OCI-LY7 (cell line): ENCODE results near the gene LGALS1. TPM values are rescaled to one million over a fixed set of nuclear protein-coding genes. Genes with fewer than 3 reads are reported as not detected.
A peak's percentile ranks its signal among the peaks of the same experiment; 100 is the strongest.

ENCODE experiments used
- BruUV-seq: library from RNA; stranded (reverse); fragments of 400-500 nt; replicated peaks from 2 replicates; lab custom pipeline; 2021; lab: Mats Ljungman, UMichigan
- CTCF ChIA-PET: fragments of 300-600 bp; sonication (Branson Sonifier 250); formaldehyde crosslinking; loops from one replicate; lab custom pipeline; 2022; ENCODE audit warnings: antibody characterized with exemption; ENCODE audit not compliant: unreplicated experiment; lab: Charles Lee
- POLR2A ChIA-PET: fragments of 300-600 bp; sonication (Branson Sonifier 250); formaldehyde crosslinking; loops from one replicate; lab custom pipeline; 2022; ENCODE audit warnings: antibody characterized with exemption; lab: Charles Lee
- DNase-seq: peaks from one replicate; pipeline ENCODE4 v3.0.0-alpha.2; 2015; ENCODE audit warnings: low spot score
- H2AFZ ChIP-seq: fragments of 200-600 bp; sonication (generic), shearing (Covaris generic); 2 replicates; pipeline ENCODE4 v1.6.1; 2014; ENCODE audit warnings: mild to moderate bottlenecking, antibody characterized with exemption, low read length, moderate library complexity
- H3K27ac ChIP-seq: fragments of 200-600 bp; sonication (generic); 2 replicates; pipeline ENCODE4 v1.5.1; 2014; ENCODE audit warnings: mixed run types, low read depth, mild to moderate bottlenecking, moderate library complexity, low read length, inconsistent platforms; ENCODE audit not compliant: poor library complexity, severe bottlenecking
- H3K36me3 ChIP-seq: fragments of 200-600 bp; sonication (generic); 2 replicates; pipeline ENCODE4 v1.6.1; 2014; ENCODE audit warnings: mild to moderate bottlenecking, antibody characterized with exemption, low read length, moderate library complexity, mixed read lengths; ENCODE audit not compliant: insufficient read depth
- H3K4me1 ChIP-seq: fragments of 200-600 bp; sonication (generic); 2 replicates; pipeline ENCODE4 v1.5.1; 2014; ENCODE audit warnings: mild to moderate bottlenecking, low read length; ENCODE audit not compliant: insufficient read depth, poor library complexity, severe bottlenecking
- H3K4me2 ChIP-seq: fragments of 200-600 bp; sonication (generic); 2 replicates; pipeline ENCODE4 v1.6.1; 2014; ENCODE audit warnings: mild to moderate bottlenecking, low read length
- H3K4me3 ChIP-seq: fragments of 200-600 bp; sonication (generic); 2 replicates; pipeline ENCODE4 v1.5.1; 2014; ENCODE audit warnings: mild to moderate bottlenecking, low read depth, low read length; ENCODE audit not compliant: poor library complexity, severe bottlenecking
- H3K79me2 ChIP-seq: fragments of 200-600 bp; sonication (generic); 2 replicates; pipeline ENCODE4 v1.6.1; 2016; ENCODE audit warnings: low read depth, mild to moderate bottlenecking, low read length, moderate library complexity, mixed read lengths; ENCODE audit not compliant: insufficient read depth
- H3K9me2 ChIP-seq: fragments of 200-600 bp; sonication (generic); 2 replicates; pipeline ENCODE4 v1.6.1; 2016; ENCODE audit warnings: mild to moderate bottlenecking, low read length, mixed read lengths; ENCODE audit not compliant: insufficient read depth
- H3K9me3 ChIP-seq: fragments of 200-600 bp; sonication (generic); 2 replicates; pipeline ENCODE4 v1.6.1; 2014; ENCODE audit warnings: mild to moderate bottlenecking, mixed run types, low read length, mixed read lengths
- H4K20me1 ChIP-seq: fragments of 200-600 bp; sonication (generic); 2 replicates; pipeline ENCODE4 v1.6.1; 2014; ENCODE audit warnings: mild to moderate bottlenecking, antibody characterized with exemption, low read length, moderate library complexity, mixed read lengths; ENCODE audit not compliant: insufficient read depth
- EZH2phosphoT487 ChIP-seq: fragments of 200-600 bp; sonication (generic); IDR thresholded peaks from 2 replicates; pipeline ENCODE4 v1.6.1; 2018; ENCODE audit warnings: low read depth, borderline replicate concordance, mild to moderate bottlenecking, mixed run types, antibody characterized with exemption, low read length, moderate library complexity, mixed read lengths
- intact Hi-C: fragments of 100-400 bp; cut with micrococcal nuclease; formaldehyde crosslinking; loops from one replicate; pipeline ENCODE4 v1.10.0; 2022; ENCODE audit not compliant: unreplicated experiment
- total RNA-seq, 2 experiments: library from RNA; depleted of rRNA in 1 of 2; stranded (reverse); fragments of >200 nt in 1 of 2; shearing (Covaris generic) in 1 of 2; gene quantifications; 2 replicates each; pipeline ENCODE4 v1.2.3, GENCODE V29; 2014 to 2022
- TF ChIP-seq, protein P1 (sequence below): fragments of 200-600 bp; sonication (generic); conservative IDR thresholded peaks from 2 replicates; pipeline ENCODE4 v1.5.1; 2014; ENCODE audit warnings: mild to moderate bottlenecking, antibody characterized with exemption, low read length, moderate library complexity, mixed read lengths

Gene LGALS1
- total RNA-seq, 2 experiments from 2014 or later, result 57.3 to 93.1 TPM

DNA sequence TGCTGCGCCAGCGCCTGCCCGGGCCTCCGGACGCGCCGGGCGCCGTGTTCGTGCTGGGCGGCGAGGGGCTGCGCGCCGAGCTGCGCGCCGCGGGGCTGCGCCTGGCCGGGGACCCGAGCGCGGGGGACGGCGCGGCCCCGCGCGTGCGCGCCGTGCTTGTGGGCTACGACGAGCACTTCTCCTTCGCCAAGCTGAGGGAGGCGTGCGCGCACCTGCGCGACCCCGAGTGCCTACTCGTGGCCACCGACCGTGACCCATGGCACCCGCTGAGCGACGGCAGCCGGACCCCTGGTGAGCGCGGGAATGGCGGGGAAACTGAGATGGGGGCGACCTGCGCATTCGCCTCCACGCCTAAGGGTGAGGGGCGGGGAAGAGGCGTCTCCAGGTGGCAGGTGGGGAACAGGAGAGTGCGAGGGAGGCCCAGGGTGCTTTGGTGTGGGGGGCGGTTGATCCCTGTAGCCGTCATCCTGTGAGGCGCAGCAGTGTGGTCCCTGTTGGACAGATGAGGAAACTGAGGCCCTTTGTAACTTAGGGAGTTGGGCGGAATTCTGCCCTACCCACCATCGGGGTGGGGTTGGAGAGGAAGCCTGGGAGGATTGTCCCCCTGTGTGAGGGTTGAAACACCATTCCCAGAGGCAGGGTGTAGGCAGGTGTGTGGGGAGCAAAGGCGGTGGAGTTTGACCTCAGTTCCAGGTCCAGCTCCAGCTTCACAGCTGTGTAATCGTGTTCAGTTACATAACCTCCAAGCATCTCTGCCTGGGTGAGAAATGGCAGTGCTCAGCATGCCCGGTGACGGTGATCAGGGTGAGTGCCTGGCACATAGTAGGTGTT lies 16.2 kb upstream of the LGALS1 start:
- Histone ChIP-seq H3K27ac (peak overlapping the region; percentile 49), H3K4me3 (peak overlapping the region; percentile 90), H4K20me1 (peaks cover 20% of the 10 kb centered on the region), H3K36me3 (peaks cover 35% of the 10 kb centered on the region), H3K4me1 (peaks cover 32% of the 10 kb centered on the region), H3K9me3 (no peaks in the 10 kb centered on the region), H3K4me2 (peak overlapping the region; percentile 95), H2AFZ (no peak overlapping the region), H3K9me2 (no peaks in the 10 kb centered on the region), H3K79me2 (peaks cover 51% of the 10 kb centered on the region)
- intact Hi-C loops, result no loop called here
- TF ChIP-seq, protein P1, sequence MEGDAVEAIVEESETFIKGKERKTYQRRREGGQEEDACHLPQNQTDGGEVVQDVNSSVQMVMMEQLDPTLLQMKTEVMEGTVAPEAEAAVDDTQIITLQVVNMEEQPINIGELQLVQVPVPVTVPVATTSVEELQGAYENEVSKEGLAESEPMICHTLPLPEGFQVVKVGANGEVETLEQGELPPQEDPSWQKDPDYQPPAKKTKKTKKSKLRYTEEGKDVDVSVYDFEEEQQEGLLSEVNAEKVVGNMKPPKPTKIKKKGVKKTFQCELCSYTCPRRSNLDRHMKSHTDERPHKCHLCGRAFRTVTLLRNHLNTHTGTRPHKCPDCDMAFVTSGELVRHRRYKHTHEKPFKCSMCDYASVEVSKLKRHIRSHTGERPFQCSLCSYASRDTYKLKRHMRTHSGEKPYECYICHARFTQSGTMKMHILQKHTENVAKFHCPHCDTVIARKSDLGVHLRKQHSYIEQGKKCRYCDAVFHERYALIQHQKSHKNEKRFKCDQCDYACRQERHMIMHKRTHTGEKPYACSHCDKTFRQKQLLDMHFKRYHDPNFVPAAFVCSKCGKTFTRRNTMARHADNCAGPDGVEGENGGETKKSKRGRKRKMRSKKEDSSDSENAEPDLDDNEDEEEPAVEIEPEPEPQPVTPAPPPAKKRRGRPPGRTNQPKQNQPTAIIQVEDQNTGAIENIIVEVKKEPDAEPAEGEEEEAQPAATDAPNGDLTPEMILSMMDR, result no peak
- TF ChIP-seq EZH2phosphoT487, result no peak
- ChIA-PET POLR2A (interaction anchor here (1.0 to 2.3 kb wide), 7 partner anchors 7 to 187 kb away, joined by 3 to 11 read pairs (median 6); partner anchors contain the start of gene GGA1), CTCF (interaction anchor here (1.6 kb wide), 1 partner anchor 25 kb away, joined by 6 read pairs; no protein-coding TSS in a partner anchor)
- no TSS peak for BruUV-seq
- peak; percentile 63 for DNase-seq

DNA sequence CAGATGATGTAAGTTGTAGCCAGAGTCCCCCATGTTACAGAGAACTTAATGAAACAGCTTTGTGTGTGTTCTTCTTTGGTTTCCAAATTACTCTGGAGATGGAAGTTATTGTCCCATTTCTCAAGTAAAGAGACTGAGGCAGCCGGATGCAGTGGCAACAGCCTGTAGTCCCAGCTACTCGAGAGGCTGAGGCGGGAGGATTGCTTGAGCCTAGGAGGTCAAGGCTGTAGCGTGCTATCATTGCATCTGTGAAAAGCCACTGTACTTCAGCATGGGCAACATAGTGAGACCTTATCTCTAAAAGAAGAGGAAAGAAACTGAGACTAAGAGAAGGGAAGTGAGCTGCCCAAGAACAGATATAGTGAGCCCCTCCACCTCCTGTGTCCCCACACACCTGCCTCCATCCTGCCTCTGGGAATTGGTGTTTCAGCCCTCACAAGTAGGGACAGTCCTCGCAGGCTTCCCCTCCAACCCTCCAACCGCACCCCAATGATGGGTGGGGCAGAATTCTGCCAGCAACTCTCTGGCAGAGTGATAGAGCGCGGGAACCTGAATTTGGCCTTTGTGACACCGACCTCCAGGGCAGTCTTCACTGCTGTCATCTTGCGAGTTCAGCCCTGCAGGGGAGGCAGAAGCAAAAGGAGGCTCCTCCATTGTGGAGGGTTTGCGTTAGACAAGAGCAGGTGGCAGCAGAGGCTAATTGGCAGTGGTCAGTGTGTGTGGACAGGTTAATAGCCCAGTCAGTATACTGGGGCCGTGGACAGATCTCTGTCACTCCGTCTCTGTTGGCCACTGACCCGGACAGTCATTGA lies 15.3 kb upstream of the LGALS1 start:
- Histone ChIP-seq H3K9me2 (no peaks in the 10 kb centered on the region), H3K4me1 (peaks cover 32% of the 10 kb centered on the region), H3K4me2 (peak overlapping the region; percentile 95), H4K20me1 (peaks cover 20% of the 10 kb centered on the region), H3K36me3 (peaks cover 43% of the 10 kb centered on the region), H3K79me2 (peaks cover 60% of the 10 kb centered on the region), H3K4me3 (peak overlapping the region; percentile 90), H2AFZ (no peak overlapping the region), H3K27ac (peak overlapping the region; percentile 49), H3K9me3 (no peaks in the 10 kb centered on the region)
- no TSS peak for BruUV-seq
- POLR2A ChIA-PET, result interaction anchor here (1.0 kb wide), 1 partner anchor 23 kb away, joined by 3 read pairs; no protein-coding TSS in a partner anchor
- intact Hi-C loops, result loop anchor here (1.0 kb wide), 1 partner anchor 17 kb away; no protein-coding TSS in a partner anchor
- TF ChIP-seq, protein P1, result no peak
- TF ChIP-seq EZH2phosphoT487, result no peak
- CTCF ChIA-PET, result no interaction called here
- DNase-seq, result peak; percentile 37
